Glomerular endothelial cell (primary cell): ENCODE data around the gene ADAMTS16. TPM values are rescaled to one million over a fixed set of nuclear protein-coding genes. Genes with fewer than 3 reads are reported as not detected.
A peak's percentile ranks its signal among the peaks of the same experiment; 100 is the strongest.

ENCODE experiments used
- DNase-seq: peaks from one replicate; pipeline ENCODE4 v3.0.0-alpha.2; 2011; ENCODE audit warnings: low read depth, low spot score; ENCODE audit errors: extremely low read depth
- total RNA-seq: library from RNA; depleted of rRNA; stranded (reverse); fragments of >200 nt; gene quantifications from 2 replicates; pipeline ENCODE4 v1.2.3, GENCODE V29; 2015

ADAMTS16 gene
- total RNA-seq, 1 donor from 2014 or later: 1.1 TPM

DNA sequence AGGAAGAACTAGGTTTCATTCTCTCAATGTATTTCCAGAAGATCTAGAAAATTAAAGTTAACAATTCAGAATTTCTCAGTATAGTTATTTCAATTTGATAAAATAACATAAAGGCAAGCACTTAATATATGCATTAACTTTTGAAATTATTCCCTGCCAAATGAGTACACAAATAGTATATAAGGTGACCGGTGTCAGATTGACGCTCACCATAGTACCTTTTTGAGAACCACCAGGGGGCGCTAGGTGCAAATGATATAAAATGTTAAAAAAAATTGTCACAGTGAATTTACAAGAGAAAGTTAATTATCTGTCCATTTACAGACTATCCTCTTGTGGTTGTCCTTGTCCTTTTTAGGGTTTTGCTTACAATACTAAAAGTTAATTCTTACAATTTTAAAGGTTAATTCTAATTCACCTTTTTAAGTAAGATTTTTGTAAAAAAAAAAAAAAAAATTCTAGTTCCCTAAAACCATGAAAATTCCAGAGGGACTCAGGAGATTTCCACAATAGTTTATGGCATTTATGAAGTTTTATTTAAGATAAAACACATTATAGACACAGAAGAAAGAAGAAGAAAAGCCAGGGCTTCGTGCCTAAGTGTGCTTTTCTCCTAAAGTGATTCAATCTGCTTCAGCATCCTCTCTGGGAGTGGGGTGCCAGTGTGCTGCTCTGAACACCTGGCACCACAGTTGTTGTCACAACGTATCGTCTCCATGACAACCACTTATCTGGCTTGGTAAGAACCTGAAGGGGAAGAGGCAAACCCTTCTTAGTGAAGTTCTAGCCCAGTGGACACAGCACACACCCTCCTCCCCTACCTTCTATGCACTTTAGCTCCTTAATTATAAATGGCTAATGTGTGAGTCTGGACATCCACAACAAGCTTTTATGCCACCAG is 1.7 kb downstream of the ADAMTS16 start:
- DNase-seq: peak; percentile 41

DNA sequence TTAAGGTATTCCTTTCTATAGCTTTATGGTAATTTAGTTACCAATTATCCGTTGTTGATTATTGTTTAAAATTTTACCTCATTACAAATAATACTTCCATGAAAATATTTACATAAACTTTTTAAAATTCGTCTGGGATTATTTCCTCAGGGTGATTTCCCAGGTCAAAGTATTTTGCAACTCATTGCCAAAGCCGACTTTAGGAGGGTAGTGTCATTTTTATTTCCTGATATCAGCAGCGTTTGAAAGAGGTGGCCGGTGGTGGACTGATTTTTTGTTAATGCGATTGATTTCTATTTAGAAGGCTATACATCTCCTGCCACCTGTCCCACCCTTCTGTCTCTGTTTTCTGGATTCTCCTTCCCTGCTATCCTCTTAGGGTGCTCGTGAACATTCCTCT is 4.3 kb downstream of the ADAMTS16 start:
- DNase-seq: no peak

DNA sequence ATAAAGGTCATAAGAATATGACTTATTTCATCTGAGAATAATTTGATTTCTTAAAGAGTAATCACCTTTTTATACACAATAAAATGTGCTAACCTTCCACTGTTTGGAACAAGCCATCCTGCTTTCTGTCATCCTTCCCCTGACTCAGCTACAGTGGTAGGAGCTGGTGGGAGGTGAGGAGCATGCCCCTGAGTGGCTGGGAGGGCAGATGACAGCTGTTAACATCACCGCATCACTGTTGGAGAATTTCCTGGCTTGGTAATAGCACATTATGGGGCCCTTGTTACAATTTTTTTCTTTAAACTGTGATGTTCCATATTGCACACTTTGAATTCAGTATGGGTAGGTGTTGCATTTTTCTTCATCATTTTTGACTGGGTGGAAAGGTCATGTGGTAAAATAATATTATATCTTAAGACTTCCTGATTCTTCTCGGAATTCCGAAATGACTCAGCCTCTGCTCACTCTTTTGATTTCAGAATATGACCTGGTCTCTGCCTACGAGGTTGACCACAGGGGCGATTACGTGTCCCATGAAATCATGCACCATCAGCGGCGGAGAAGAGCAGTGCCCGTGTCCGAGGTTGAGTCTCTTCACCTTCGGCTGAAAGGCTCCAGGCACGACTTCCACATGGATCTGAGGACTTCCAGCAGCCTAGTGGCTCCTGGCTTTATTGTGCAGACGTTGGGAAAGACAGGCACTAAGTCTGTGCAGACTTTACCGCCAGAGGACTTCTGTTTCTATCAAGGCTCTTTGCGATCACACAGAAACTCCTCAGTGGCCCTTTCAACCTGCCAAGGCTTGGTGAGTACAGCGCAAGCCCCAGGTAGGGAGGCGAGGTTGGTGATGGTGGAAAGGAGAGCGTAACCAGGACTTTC is 5.8 kb downstream of the ADAMTS16 start:
- no peak for DNase-seq

DNA sequence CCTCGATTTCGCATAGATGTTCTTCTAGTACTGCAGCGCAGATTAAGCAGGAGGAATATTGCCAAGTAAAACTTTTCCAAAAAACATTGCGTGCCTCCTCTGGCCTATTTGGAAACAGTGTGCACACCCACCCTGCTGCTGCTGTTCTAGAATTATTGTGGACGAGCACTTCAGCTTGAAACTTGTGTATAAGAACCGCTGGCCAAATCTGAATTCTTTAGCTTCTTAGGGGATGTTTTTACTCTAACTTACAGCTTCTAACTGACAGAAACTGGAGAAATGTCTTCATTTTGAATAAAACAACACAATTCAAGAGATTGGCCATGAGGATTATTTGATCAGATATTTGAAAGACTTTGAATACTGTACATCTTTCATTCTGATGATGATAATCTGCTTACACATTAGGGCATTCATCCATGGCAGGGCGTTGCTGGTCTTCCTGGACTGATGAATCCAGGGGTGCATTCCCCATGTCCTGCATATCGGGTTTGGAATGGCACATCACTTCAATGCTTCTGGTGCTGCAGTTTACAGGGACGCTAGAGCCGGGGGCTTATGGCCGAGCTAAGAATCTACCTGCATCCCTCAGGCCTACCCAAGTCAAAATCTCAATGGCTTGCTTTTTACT is 6.5 kb downstream of the ADAMTS16 start:
- DNase-seq: no peak

DNA sequence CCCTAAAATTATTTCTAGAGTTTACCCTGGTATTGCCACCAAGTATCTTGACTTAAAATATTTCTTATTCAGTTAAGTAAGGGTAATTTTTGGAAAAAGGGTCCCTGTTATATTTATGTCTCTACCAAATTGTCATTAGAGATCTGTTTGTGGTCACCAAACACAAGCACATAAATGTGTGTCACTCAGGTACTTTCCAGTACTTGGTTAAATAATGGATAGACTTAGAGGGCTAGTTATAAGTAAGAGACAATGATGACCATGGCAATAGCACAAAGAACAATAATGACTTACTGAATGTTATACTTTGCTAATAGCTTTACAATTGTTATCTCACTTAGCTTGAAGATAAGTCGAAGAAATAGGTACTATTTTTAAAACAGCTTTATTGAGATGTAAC is 9.0 kb downstream of the ADAMTS16 start:
- DNase-seq: no peak

DNA sequence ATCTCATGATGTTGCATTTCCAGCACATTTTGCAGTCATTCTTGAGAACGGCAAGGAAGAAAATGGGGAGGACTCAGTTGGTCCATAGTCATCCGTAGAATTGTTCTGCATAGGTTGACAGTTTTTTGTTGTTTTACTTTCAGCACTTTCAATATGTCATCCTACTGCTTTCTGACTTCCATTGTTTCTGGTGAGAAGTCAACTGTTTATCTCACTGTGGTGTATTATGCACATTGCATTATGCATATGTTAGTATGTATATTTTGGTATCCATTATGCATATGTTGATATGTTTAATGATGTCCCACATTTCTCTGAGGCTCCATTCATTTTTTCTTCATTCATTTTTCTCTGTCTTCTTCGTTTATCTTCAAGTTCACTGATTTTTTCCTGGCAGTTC is 10.5 kb downstream of the ADAMTS16 start:
- no peak for DNase-seq

DNA sequence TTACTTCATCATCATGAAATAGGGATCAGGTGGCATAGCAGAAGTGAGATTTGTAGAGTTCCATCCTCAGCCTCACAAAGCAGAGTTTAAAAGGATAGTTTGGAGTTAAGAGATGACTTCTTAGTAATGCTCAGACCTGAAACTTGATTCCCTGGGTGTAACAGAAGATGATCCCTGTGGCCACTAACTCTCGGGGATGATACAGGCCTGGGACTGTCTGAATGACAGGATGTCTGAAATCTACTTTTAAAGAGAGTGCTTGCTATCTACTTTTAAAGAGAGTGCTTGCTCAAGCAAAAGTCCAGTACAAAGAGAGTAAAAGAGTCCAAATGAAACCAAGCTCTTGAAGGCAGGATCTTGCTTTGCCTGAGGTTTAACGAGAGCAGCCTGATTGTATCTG is 14.6 kb downstream of the ADAMTS16 start:
- DNase-seq: no peak

DNA sequence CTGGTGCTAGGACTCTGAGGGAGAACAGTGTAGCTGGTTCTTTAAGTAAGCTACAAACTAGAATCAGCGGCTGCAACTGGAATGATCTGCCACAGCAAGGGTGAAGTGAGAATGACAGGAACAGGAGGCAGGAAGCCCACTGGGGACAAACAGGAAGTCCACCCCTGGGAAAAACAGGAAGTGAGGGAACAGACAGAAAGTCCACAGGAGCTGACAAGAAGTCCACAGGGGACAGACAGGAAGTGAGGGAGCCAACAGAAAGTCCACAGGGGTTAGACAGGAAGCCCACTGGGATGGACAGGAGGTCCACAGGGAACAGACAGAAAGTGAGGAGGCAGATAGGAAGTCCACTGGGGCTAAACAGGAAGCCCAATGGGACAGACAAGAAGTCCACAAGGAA is 15.5 kb downstream of the ADAMTS16 start:
- no peak for DNase-seq

DNA sequence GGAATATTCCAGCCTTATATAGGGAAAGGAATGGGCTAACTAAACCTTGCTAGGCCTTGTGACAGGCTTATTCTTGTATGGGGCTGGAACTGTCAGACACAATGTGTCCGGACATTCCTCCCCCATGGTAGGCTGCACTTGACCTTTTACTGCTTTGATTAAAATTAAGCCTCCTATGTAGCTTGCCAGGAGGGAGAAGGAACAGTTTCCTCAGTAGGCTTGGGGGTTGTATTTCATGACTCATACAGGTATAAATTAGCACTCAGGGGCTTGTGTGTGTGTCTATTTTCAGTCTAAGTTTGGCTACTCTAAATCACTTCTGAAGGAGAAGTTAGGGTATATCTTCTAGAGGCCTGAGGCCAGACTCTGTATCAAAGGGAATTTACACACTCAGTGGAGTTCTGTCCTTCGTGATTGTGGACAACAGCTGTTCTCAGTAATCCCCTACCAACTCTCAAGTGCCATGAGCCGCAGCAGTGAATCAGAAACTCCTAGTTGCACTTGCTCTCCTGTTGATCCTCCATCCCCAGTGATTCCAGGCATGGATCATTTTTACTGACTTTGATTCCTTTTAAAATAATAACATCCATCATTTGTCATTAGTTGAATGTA is 16.4 kb downstream of the ADAMTS16 start:
- no peak for DNase-seq

DNA sequence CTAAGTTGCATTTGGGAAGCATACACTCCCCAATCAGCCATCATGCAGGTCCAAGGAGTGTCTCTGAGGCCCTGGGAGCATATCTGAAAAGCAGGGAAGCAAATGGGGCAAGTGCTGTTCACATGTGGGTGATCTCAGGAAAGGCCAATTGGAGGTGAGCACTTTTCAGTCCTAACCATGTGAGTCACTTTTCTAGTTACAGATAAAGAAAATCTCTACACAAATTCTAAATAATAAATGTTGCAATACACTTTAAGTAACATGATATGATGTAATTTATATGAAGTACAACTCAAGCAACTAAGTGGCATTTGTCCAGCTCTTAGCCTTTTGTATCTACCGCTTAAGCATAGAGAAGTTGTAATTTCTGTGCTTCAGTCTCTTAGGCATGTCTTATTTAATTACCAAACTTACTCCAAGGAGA is 18.4 kb downstream of the ADAMTS16 start:
- DNase-seq: no peak

DNA sequence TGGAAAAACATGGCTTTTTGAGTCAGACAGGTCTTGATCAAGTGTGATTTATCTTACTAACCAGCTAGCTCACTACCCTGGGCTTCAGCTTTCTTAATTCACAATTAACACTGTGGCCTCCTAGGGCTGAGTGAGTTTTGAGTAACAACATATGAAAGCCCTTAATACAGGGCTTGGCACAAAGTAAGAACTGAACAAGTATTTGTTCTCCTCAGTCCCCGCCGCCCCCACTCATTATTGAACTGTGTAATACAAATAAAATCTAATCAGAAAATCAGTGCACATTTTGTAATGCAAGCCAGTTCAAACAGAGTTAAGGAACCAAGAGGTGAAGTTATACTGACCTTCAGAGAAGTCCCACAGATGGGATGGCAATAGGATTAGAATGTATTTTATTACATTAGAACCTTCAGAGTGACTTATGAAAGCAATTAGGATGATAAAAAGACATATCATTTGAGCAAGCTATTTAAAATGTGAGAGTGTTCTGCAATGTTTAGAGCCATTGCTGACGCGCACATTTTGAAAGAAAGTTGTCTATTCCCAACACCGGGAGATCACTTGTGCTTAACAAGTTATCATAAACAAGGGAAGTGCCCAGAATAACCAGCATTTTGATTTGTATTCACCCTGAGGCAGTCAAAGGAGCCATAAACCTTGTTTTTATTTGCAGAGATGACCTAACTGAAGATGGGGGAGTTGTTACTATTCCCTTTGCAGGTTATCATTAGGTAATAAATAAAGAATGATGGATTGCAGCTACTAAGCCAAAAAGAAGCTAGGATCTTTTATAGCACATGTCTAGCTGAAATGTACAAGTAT is 19.4 kb downstream of the ADAMTS16 start:
- no peak for DNase-seq

DNA sequence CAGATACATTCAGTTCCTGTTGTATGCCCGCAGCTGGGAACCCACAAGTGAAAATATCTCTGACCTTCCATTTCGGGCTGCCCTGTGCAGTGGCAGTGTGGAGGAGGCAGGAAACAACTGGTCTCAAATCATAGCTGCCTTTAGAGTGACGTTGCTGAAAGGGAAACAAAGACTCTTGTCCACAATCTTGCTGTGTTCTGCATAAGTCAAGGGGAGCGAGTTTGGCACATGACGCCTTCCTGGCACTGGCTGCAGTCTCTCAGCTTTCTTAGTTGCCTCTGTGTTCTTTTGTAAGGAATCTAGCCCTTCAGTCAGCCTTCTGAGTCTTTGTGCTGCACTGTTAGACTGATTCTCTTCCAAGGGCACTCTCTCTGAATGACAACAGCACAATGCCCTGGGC is 24.0 kb downstream of the ADAMTS16 start:
- DNase-seq: no peak

DNA sequence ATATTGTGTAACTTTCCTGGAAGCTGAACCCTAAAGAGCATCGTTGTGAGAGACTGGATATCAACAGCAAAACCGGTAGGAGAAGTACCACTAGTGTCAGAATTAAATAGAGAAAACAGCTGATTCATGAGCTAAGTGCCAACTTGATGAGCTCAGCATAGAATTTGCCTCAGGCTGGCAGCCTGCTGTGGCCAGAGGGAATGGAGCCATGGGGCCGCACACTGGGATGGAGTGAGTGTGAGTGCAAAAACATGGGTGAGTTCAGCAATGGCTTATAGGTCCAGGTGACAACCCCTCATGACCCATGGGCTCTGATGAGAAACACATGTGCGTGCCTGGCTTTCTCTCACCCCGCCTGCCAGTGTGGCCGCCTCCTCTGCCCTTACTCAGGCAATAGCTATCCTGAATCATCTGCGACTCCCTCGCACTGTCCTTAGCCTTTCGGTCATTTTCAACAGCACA is 25.4 kb downstream of the ADAMTS16 start:
- DNase-seq: no peak

DNA sequence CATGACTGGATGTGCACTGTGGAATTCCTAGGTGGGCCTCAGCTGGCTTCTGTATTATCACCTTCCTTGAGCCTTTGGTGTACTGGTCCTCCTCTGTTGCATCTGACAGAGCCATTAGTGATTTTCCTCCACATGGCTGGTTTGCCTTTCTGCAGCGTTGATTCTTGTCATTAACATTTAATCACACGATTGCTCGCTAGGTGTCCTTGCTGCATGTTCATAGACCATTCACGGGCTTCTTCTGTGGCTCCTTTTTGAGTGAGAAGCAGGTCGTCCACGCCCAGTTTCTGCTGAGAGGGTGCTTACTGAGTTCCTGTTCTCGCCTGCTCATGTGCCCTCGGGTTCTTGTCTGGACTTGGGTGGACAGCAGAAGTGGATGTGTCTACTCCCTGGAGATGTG is 29.3 kb downstream of the ADAMTS16 start:
- DNase-seq: no peak

DNA sequence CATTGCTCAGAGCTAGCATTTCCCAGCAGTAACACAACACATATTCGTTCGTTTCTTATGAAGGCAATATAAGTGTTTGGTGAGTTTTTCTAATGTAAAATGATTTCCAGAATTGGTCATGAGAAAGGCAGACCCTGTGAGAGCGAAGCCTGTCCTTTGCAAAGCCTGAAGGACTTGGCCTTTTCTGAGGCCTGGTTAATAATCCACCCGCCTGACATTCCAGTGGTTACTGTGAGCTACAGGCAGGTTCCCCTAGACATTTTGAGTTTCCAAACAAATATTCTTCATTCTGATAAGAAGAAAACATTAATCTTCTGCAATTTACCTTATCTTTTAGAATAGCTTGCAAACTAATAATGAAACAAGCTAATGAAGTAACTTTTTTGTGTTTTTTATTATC is 38.0 kb downstream of the ADAMTS16 start:
- no peak for DNase-seq

DNA sequence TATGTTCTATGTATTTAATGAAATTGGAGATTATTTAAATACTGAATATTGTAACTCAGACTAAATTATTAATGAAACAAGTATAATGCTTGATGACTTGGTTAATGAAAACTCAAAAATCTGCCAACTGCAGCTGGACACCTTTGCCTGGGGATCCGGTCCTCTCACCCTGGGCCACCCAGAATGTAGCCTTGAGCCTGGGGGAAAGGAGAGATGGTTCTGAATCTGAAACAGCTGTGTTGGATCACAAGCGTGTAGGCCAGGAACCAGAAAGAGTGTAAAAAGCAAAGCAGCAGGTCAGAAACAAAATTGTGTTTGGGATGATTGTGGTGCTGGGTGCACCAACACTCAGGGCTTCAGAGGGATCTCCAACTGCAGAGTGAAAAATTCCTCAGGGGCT is 38.5 kb downstream of the ADAMTS16 start:
- DNase-seq: no peak

DNA sequence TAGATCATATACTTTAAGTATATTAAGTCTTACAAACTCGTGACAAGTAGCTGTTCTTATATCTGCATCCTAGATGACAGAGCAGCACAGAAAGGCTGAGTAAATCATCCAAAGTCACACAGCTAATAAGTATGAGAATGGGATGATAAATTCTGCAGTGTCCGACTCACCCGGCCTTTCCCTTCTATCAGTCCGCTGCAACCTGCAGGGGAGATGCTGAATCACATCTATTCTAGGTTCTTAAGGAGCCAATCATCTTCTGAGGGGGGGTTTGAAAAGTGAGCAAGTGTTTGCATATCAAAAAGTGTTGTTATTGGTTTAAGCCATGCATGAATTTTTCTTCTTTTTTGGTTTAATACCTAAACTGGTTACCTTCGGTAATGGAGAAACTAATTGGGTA is 38.9 kb downstream of the ADAMTS16 start:
- no peak for DNase-seq

DNA sequence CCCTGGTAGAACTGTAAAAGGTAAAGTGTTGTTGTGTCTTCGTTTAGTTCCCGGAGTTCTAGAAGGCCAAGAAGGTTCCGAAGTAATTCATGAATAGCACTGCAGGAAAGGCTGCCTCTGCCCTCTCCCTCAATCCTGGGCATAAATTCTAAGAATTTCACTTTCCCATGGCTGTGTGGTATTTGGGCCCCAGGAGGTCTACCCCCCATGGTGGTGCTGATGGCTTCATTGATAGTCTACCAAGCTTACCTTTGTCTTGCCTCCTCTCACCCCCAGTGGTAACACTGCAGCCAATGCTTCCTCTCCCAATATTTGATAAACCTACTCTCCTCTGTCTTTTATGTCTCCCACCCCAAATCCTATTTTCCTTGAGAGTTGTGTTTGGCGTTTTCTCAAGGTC is 39.5 kb downstream of the ADAMTS16 start:
- no peak for DNase-seq

DNA sequence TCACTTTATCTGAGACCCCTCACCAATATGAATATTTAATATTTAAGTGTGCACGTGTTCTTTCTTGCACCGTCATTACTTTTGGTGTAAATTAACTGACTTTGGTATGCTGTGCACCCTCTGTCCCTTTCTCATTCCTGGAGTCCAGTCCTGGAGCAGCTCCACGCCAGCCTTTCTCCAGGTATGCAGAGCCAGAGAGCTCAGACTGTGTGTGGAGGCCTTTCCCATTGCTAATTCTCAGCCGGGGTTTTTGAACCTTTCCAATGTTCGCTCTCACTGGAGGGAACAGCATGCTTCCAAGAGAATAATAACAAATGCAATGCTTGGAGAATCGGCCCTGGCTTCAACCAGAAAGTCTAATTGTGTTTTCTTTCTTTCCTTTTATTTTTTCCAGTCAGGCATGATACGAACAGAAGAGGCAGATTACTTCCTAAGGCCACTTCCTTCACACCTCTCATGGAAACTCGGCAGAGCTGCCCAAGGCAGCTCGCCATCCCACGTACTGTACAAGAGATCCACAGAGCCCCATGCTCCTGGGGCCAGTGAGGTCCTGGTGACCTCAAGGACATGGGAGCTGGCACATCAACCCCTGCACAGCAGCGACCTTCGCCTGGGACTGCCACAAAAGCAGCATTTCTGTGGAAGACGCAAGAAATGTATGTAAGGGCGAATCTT is 41.7 kb downstream of the ADAMTS16 start:
- DNase-seq: no peak
